Fibroblast of lung (primary cell): ENCODE measurements around the gene FSHB.
"Not testable (repeated sequence)": the region's sequence is repeated elsewhere in the genome, so short reads cannot be mapped to it uniquely, and the experiment has no call there.

Experiments used
- CTCF ChIP-seq, 2 donors: IDR thresholded peaks in 1 of 2; conservative IDR thresholded peaks in 1 of 2; 1 replicate in 1 of 2; 2 replicates in 1 of 2; pipeline ENCODE4 v1.5.1; 2011 to 2012; ENCODE audit warnings: low read length in 2 of 2, control low read depth in 1 of 2, inconsistent platforms in 1 of 2, low read depth in 1 of 2, mild to moderate bottlenecking in 1 of 2
- EZH2 ChIP-seq: IDR thresholded peaks from 2 replicates; pipeline ENCODE4 v1.5.1; 2012; ENCODE audit warnings: low read length, control low read depth, mild to moderate bottlenecking; ENCODE audit errors: missing control alignments

- TF ChIP-seq CTCF (conservative IDR thresholded peaks at IDR 0.05 in 1 of 2, IDR thresholded peaks at IDR 0.05 in 1 of 2; ENCODE audit: low read depth in 1 of 2, low read length in 2 of 2); EZH2: not testable (repeated sequence)
These were observed 37.8 kb downstream of the FSHB start for GRCh38 chr11:30268638-30269037.
